ENCODE data around the gene SUPT5H.

SUPT5H gene

GRCh38 chr19:39497701-39497995 lies 52.3 kb downstream of the SUPT5H start:
- DNase-seq (ENCODE audit: low read depth), result no peak

GRCh38 chr19:39497996-39498797 lies 52.8 kb downstream of the SUPT5H start:
- no peak for DNase-seq (ENCODE audit: low read depth)

- no peak for DNase-seq (ENCODE audit: low read depth)
Measured at GRCh38 chr19:39498798-39499642, 53.6 kb downstream of the SUPT5H start, which contains the start of gene DLL3. DLL3 (plus strand) TSS chr19:39498947; CDS start chr19:39498975, 28 bp downstream.

GRCh38 chr19:39499932-39500331 lies 54.5 kb downstream of the SUPT5H start:
- no peak for DNase-seq (ENCODE audit: low read depth)

- DNase-seq (ENCODE audit: low read depth), result no peak
Measured at GRCh38 chr19:39500543-39500942, 55.2 kb downstream of the SUPT5H start.

- DNase-seq (ENCODE audit: low read depth), result no peak
Measured at GRCh38 chr19:39501340-39501739, 56.0 kb downstream of the SUPT5H start.

GRCh38 chr19:39502640-39503417 lies 57.4 kb downstream of the SUPT5H start:
- DNase-seq (ENCODE audit: low read depth), result peak; percentile 73

GRCh38 chr19:39506598-39506943 lies 61.2 kb downstream of the SUPT5H start:
- DNase-seq (ENCODE audit: low read depth), result no peak

- DNase-seq (ENCODE audit: low read depth), result peak; percentile 58
Measured at GRCh38 chr19:39506944-39507714, 61.7 kb downstream of the SUPT5H start.

- DNase-seq (ENCODE audit: low read depth), result no peak
Measured at GRCh38 chr19:39507715-39508364, 62.5 kb downstream of the SUPT5H start.

- no peak for DNase-seq (ENCODE audit: low read depth)
Measured at GRCh38 chr19:39508629-39509028, 63.2 kb downstream of the SUPT5H start.

- DNase-seq (ENCODE audit: low read depth), result no peak
Measured at GRCh38 chr19:39509233-39509632, 63.9 kb downstream of the SUPT5H start.

- no peak for DNase-seq (ENCODE audit: low read depth)
Measured at GRCh38 chr19:39512988-39513387, 67.6 kb downstream of the SUPT5H start.

- no peak for DNase-seq (ENCODE audit: low read depth)
Measured at GRCh38 chr19:39514840-39515550, 69.6 kb downstream of the SUPT5H start, which contains the start of gene SELENOV. SELENOV (plus strand) TSS chr19:39515139; CDS start chr19:39515213, 74 bp downstream.

GRCh38 chr19:39515551-39516191 lies 70.3 kb downstream of the SUPT5H start:
- DNase-seq (ENCODE audit: low read depth), result no peak

GRCh38 chr19:39516270-39516669 lies 70.9 kb downstream of the SUPT5H start:
- no peak for DNase-seq (ENCODE audit: low read depth)

- DNase-seq (ENCODE audit: low read depth), result no peak
Measured at GRCh38 chr19:39517432-39517831, 72.0 kb downstream of the SUPT5H start.

GRCh38 chr19:39518458-39518857 lies 73.1 kb downstream of the SUPT5H start:
- no peak for DNase-seq (ENCODE audit: low read depth)

GRCh38 chr19:39518975-39519374 lies 73.6 kb downstream of the SUPT5H start:
- no peak for DNase-seq (ENCODE audit: low read depth)
